K562 (cell line): ENCODE data around the gene PARD3B. TPM values are rescaled to one million over a fixed set of nuclear protein-coding genes. Genes with fewer than 3 reads are reported as not detected.

Source experiments
- ATAC-seq: fragments of 200-7000 bp; cut with Tn5 transposase; 3 replicates; pipeline ENCODE4 v1.9.1; 2020; ENCODE audit warnings: moderate library complexity
- BruUV-seq: library from RNA; stranded (reverse); fragments of 400-500 nt; replicated peaks from 2 replicates; lab custom pipeline; 2021; lab: Mats Ljungman, UMichigan
- CTCF ChIA-PET: fragments of 300-600 bp; formaldehyde crosslinking; extraction: SDS; loops from one replicate; lab custom pipeline; 2021; ENCODE audit warnings: low intra/inter-chr PET ratio; lab: Yijun Ruan, JAX
- POLR2A ChIA-PET: fragments of 300-600, 350-650 bp; sonication (Branson Sonifier 250); formaldehyde crosslinking; extraction: SDS; loops from one replicate; lab custom pipeline; 2021; ENCODE audit warnings: antibody characterized with exemption, inconsistent platforms; lab: Yijun Ruan, JAX
- DNase-seq, 4 experiments: peaks; one replicate each; pipeline versions ENCODE4 v3.0.0 to v3.0.0-alpha.2; 2011 to 2018; ENCODE audit warnings: low spot score in 3 of 4, mixed read lengths in 3 of 4; ENCODE audit errors: extremely low read depth in 1 of 4
- FAIRE-seq: peaks from 2 replicates; lab custom pipeline; 2011; peaks lifted over from hg19 to GRCh38; lab: Jason Lieb, UNC
- H2AFZ ChIP-seq: 2 replicates; pipeline ENCODE4 v1.6.0; 2011; ENCODE audit warnings: low read depth, low read length, control low read depth, inconsistent platforms
- H3K27ac ChIP-seq: fragments of 200-600 bp; 3 replicates; pipeline ENCODE4 v1.8.0; 2011; ENCODE audit warnings: low read depth, mild to moderate bottlenecking, control low read depth, inconsistent platforms, low read length, moderate library complexity, mixed read lengths; ENCODE audit errors: extremely low read depth
- H3K27me3 ChIP-seq, 2 experiments: fragments of 300-600 bp in 1 of 2; 2 replicates in 1 of 2; 3 replicates in 1 of 2; pipeline versions ENCODE4 v1.6.0 to v1.8.0; 2011; ENCODE audit warnings: inconsistent platforms in 2 of 2, low read length in 2 of 2, mild to moderate bottlenecking in 1 of 2, mixed read lengths in 1 of 2, moderate library complexity in 1 of 2; ENCODE audit not compliant: control insufficient read depth in 2 of 2, insufficient read depth in 2 of 2
- H3K36me3 ChIP-seq: fragments of 300-600 bp; 3 replicates; pipeline ENCODE4 v1.8.0; 2011; ENCODE audit warnings: mild to moderate bottlenecking, low read length, inconsistent platforms; ENCODE audit not compliant: control insufficient read depth, insufficient read depth
- H3K4me1 ChIP-seq, 2 experiments: fragments of 200-600 bp in 1 of 2; replicated peaks in 1 of 2; 2 replicates in 1 of 2; 3 replicates in 1 of 2; pipeline versions ENCODE4 v1.5.1 to v1.8.0; 2011; ENCODE audit warnings: inconsistent platforms in 2 of 2, low read length in 2 of 2, mild to moderate bottlenecking in 1 of 2, mixed read lengths in 1 of 2, moderate library complexity in 1 of 2; ENCODE audit not compliant: control insufficient read depth in 2 of 2, insufficient read depth in 2 of 2
- H3K4me2 ChIP-seq: 2 replicates; pipeline ENCODE4 v1.6.1; 2011; ENCODE audit warnings: low read length, control low read depth, inconsistent platforms, mixed read lengths; ENCODE audit not compliant: insufficient read depth
- H3K4me3 ChIP-seq: fragments of 200-600 bp; sonication (generic), shearing (Covaris generic); 2 replicates; pipeline ENCODE4 v1.5.1; 2016; ENCODE audit warnings: control low read depth, inconsistent platforms
- H3K79me2 ChIP-seq: fragments of 200-600 bp; 3 replicates; pipeline ENCODE4 v1.8.0; 2011; ENCODE audit warnings: low read length, inconsistent platforms; ENCODE audit not compliant: control insufficient read depth, insufficient read depth
- H3K9ac ChIP-seq, 2 experiments: 2 replicates each; pipeline versions ENCODE4 v1.6.0 to v1.6.1; 2011; ENCODE audit warnings: low read depth in 2 of 2, low read length in 2 of 2, control low read depth in 1 of 2, inconsistent platforms in 1 of 2, mild to moderate bottlenecking in 1 of 2, mixed read lengths in 1 of 2; ENCODE audit not compliant: insufficient read depth in 1 of 2
- H3K9me1 ChIP-seq: one replicate; pipeline ENCODE4 v1.6.0; 2011; ENCODE audit warnings: inconsistent platforms, mild to moderate bottlenecking, low read length, moderate library complexity; ENCODE audit not compliant: control insufficient read depth, insufficient read depth
- H3K9me3 ChIP-seq: replicated peaks from 2 replicates; pipeline ENCODE4 v1.5.1; 2011; ENCODE audit warnings: low read depth, low read length, inconsistent platforms; ENCODE audit not compliant: control insufficient read depth, insufficient read depth
- H4K20me1 ChIP-seq: replicated peaks from 2 replicates; pipeline ENCODE4 v1.6.1; 2011; ENCODE audit warnings: low read length, inconsistent platforms, mixed read lengths; ENCODE audit not compliant: control insufficient read depth, insufficient read depth
- BRF1 ChIP-seq: IDR thresholded peaks from 3 replicates; pipeline ENCODE4 v1.6.1; 2011; ENCODE audit warnings: borderline replicate concordance, mild to moderate bottlenecking; ENCODE audit not compliant: insufficient read length; ENCODE audit errors: extremely low read depth
- HMGXB4 ChIP-seq: sonication (generic); formaldehyde crosslinking; IDR thresholded peaks from 2 replicates; pipeline ENCODE4 v1.8.1; 2023; ENCODE audit warnings: mild to moderate bottlenecking, missing genetic modification reagents
- IFI16 ChIP-seq: fragments of 250-450 bp; sonication (Bioruptor Pico); IDR thresholded peaks from 2 replicates; pipeline ENCODE4 v2.1.2; 2022; ENCODE audit warnings: mild to moderate bottlenecking, inconsistent platforms
- ILK ChIP-seq: fragments of 450-650 bp; IDR thresholded peaks from 2 replicates; pipeline ENCODE4 v1.6.1; 2016; ENCODE audit warnings: missing genetic modification characterization, low read depth, mild to moderate bottlenecking, missing compliant biosample characterization, moderate library complexity, borderline replicate concordance
- NR4A1 ChIP-seq, 2 experiments: fragments of 250-450 bp in 1 of 2; fragments of 450-650 bp in 1 of 2; sonication (Bioruptor Pico) in 1 of 2; IDR thresholded peaks; 2 replicates each; pipeline versions ENCODE4 v1.4.0 to v1.6.1; 2016 to 2020; ENCODE audit warnings: mild to moderate bottlenecking in 2 of 2, missing compliant biosample characterization in 1 of 2, missing genetic modification characterization in 1 of 2, moderate library complexity in 1 of 2
- PCBP2 ChIP-seq: fragments of 200-400 bp; formaldehyde crosslinking; IDR thresholded peaks from 2 replicates; pipeline ENCODE4 v1.6.1; 2018; ENCODE audit warnings: low read length, low read depth, mild to moderate bottlenecking, moderate library complexity; ENCODE audit not compliant: poor library complexity, severe bottlenecking
- SRF ChIP-seq, 2 experiments: fragments of 250-450, 450-650 bp in 1 of 2; sonication (Bioruptor Pico) in 1 of 2; sonication (generic) in 1 of 2; formaldehyde crosslinking; IDR thresholded peaks; 2 replicates each; pipeline versions ENCODE4 v1.5.0 to v1.5.1; 2020 to 2022; ENCODE audit warnings: mild to moderate bottlenecking in 1 of 2, missing genetic modification reagents in 1 of 2
- TAF1 ChIP-seq: IDR thresholded peaks from 2 replicates; pipeline ENCODE4 v1.6.1; 2011; ENCODE audit warnings: mild to moderate bottlenecking, low read length, moderate library complexity; ENCODE audit not compliant: insufficient read depth, control insufficient read depth, severe bottlenecking; ENCODE audit errors: extremely low read depth
- TBL1XR1 ChIP-seq, 2 experiments: IDR thresholded peaks; 2 replicates each; pipeline ENCODE4 v1.6.1; 2012; ENCODE audit warnings: improper control_type of control experiment in 2 of 2, low read length in 2 of 2, mild to moderate bottlenecking in 1 of 2
- TFE3 ChIP-seq: fragments of 450-650 bp; formaldehyde crosslinking; IDR thresholded peaks from 2 replicates; pipeline ENCODE4 v1.4.0; 2020; ENCODE audit warnings: mild to moderate bottlenecking, mixed read lengths
- ZKSCAN8 ChIP-seq: fragments of 200-800 bp; sonication (Bioruptor generic); IDR thresholded peaks from 2 replicates; pipeline ENCODE4 v1.6.1; 2016; ENCODE audit warnings: missing genetic modification characterization, missing compliant biosample characterization
- ZNF239 ChIP-seq: fragments of 250-450 bp; sonication (Bioruptor Pico); IDR thresholded peaks from 2 replicates; pipeline ENCODE4 v1.4.0; 2020; ENCODE audit warnings: mild to moderate bottlenecking
- ZNF41 ChIP-seq: fragments of 250-450 bp; sonication (Bioruptor Pico); conservative IDR thresholded peaks from 2 replicates; pipeline ENCODE4 v1.4.0; 2020; ENCODE audit warnings: mild to moderate bottlenecking
- ZNF444 ChIP-seq: fragments of 250-450 bp; sonication (Bioruptor Pico); IDR thresholded peaks from 2 replicates; pipeline ENCODE4 v1.4.0; 2020; ENCODE audit warnings: mild to moderate bottlenecking, moderate library complexity
- ZNF584 ChIP-seq: fragments of 200-800 bp; sonication (Bioruptor generic); IDR thresholded peaks from 2 replicates; pipeline ENCODE4 v1.6.1; 2016; ENCODE audit warnings: low read depth, mild to moderate bottlenecking, missing genetic modification characterization, missing compliant biosample characterization
- ZNF668 ChIP-seq: fragments of 250-450 bp; sonication (Bioruptor Pico); IDR thresholded peaks from 2 replicates; pipeline ENCODE4 v1.8.0; 2022; ENCODE audit warnings: mild to moderate bottlenecking, inconsistent platforms
- ZZZ3 ChIP-seq: fragments of 450-650 bp; IDR thresholded peaks from 2 replicates; pipeline ENCODE4 v1.6.1; 2016; ENCODE audit warnings: antibody characterized with exemption, mild to moderate bottlenecking, moderate library complexity
- WGBS: fragments of 100-300 bp; shearing (Covaris generic); methylation state at CpG from one replicate; pipeline ENCODE4 v1.1.6; 2016; ENCODE audit warnings: low coverage, mixed read lengths; ENCODE audit not compliant: insufficient coverage; ENCODE audit errors: missing lambda C conversion rate; 5-methylcytosine and 5-hydroxymethylcytosine counted together
- in situ Hi-C: fragments of 300-500 bp; cut with MboI; formaldehyde crosslinking; loops from 4 replicates; pipeline ENCODE4 v1.15.0; 2018; ENCODE audit warnings: inconsistent platforms, mixed read lengths
- intact Hi-C: fragments of 100-400 bp; cut with micrococcal nuclease; formaldehyde crosslinking; loops from 2 replicates; pipeline ENCODE4 v1.14.2; 2022
- polyA plus RNA-seq, 8 experiments: library from polyadenylated mRNA; depleted of rRNA in 4 of 8; stranded (reverse) in 5 of 8; unstranded in 3 of 8; fragments of >200 nt; fragmentation: Nextera tagmentation in 2 of 8; fragmentation: Illumina TruSeq in 1 of 8; extraction: Ambion mirVana in 2 of 8; extraction: Trizol in 1 of 8; gene quantifications; 2 replicates each; pipeline versions ENCODE4 v1.2.1 to v1.2.3, GENCODE V29; 2011 to 2014; ENCODE audit warnings: inconsistent platforms in 1 of 8, missing spikeins in 1 of 8
- total RNA-seq, 7 experiments: library from RNA; depleted of rRNA in 6 of 7; stranded (reverse); fragments of >200 nt in 6 of 7; fragmentation: Illumina TruSeq in 2 of 7; extraction: Trizol in 2 of 7; gene quantifications; 2 replicates each; pipeline versions ENCODE4 v1.2.1 to v1.2.3, GENCODE V29; 2011 to 2021; ENCODE audit warnings: low replicate concordance in 1 of 7

PARD3B gene
- total and polyA plus RNA-seq, 9 of the 15 experiments (the other 6 are each of a cell fraction or from before 2014, with no cell fraction given) = 0.15 to 3.0 (median 1.1) TPM

- H3K9ac ChIP-seq = no peak overlapping the region
- no TSS peak for BruUV-seq
- no peak overlapping the region for H3K27ac ChIP-seq
- 26% methylated on average over 2 of the region's 2 CpGs for WGBS
- intact Hi-C loops = no loop called here
- no peaks in the 10 kb centered on the region for H3K9me1 ChIP-seq
- H3K36me3 ChIP-seq = no peaks in the 10 kb centered on the region
- no peak overlapping the region for H3K4me3 ChIP-seq
- no peak overlapping the region for H2AFZ ChIP-seq
- no peaks in the 10 kb centered on the region for H3K79me2 ChIP-seq
- H3K4me2 ChIP-seq = no peak overlapping the region
- POLR2A ChIA-PET = no interaction called here
- FAIRE-seq (no peak), ATAC-seq (no peak), DNase-seq (no peak)
- in situ Hi-C loops = no loop called here
- H3K4me1 ChIP-seq = no peaks in the 10 kb centered on the region
- H3K27me3 ChIP-seq = no peaks in the 10 kb centered on the region
- CTCF ChIA-PET = no interaction called here
- H3K9me3 ChIP-seq = no peaks in the 10 kb centered on the region
- H4K20me1 ChIP-seq = no peaks in the 10 kb centered on the region
- TF ChIP-seq ZNF584 (CRISPR knock-in tag) (no peak), NR4A1 (CRISPR knock-in tag; IDR thresholded peaks at IDR 0.05) (no peak), NR4A1 (tag; IDR thresholded peaks at IDR 0.05) (no peak), ZNF239 (CRISPR knock-in tag) (no peak), IFI16 (CRISPR knock-in tag) (no peak), ZNF41 (CRISPR knock-in tag) (no peak), HMGXB4 (no peak), SRF (CRISPR knock-in tag; IDR thresholded peaks at IDR 0.05) (no peak), TBL1XR1 (IDR thresholded peaks at IDR 0.05; ENCODE audit: low read length in 2 of 2) (no peak), ZKSCAN8 (no peak), PCBP2 (no peak), ZZZ3 (no peak), BRF1 (no peak), ZNF444 (CRISPR knock-in tag) (no peak), TAF1 (no peak), ZNF668 (CRISPR knock-in tag) (no peak), TFE3 (no peak), ILK (tag) (no peak)
Measured at GRCh38 chr2:205117125-205117524, 571.9 kb downstream of the PARD3B start.
